ENCODE results near the gene SMIM13.

SMIM13 gene

GRCh38 chr6:11092668-11093375, 812 bp upstream of the SMIM13 start:
- no peaks in the 10 kb centered on the region for H3K27me3 Mint-ChIP-seq
- H3K4me3 Mint-ChIP-seq: peak overlapping the region; percentile 94
- H3K27ac Mint-ChIP-seq: peak overlapping the region; percentile 95
- peaks cover 11% of the 10 kb centered on the region for H3K36me3 Mint-ChIP-seq (ENCODE audit: low read depth)
- peaks cover 34% of the 10 kb centered on the region for H3K4me1 Mint-ChIP-seq (ENCODE audit: low read depth)
- intact Hi-C loops (cut with micrococcal nuclease): no loop called here
- H3K9me3 Mint-ChIP-seq: no peaks in the 10 kb centered on the region

DNA sequence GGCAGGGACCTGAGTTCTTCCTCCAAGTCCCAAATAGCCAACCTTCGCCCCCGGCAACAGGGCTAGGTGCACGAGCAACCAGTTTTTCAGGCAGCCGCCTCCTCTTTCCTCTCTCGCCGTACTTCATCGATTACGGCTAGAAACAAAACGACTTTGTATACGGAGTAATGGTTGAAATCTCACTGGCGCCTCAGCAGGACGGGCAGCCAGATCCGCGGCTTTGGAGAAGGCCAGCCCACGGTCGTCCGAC, 333 bp upstream of the SMIM13 start:
- H3K27ac Mint-ChIP-seq: peak overlapping the region; percentile 95
- peak overlapping the region; percentile 94 for H3K4me3 Mint-ChIP-seq
- no peaks in the 10 kb centered on the region for H3K27me3 Mint-ChIP-seq
- intact Hi-C loops (cut with micrococcal nuclease): no loop called here
- peaks cover 39% of the 10 kb centered on the region for H3K4me1 Mint-ChIP-seq (ENCODE audit: low read depth)
- peaks cover 11% of the 10 kb centered on the region for H3K36me3 Mint-ChIP-seq (ENCODE audit: low read depth)
- H3K9me3 Mint-ChIP-seq: no peaks in the 10 kb centered on the region

DNA sequence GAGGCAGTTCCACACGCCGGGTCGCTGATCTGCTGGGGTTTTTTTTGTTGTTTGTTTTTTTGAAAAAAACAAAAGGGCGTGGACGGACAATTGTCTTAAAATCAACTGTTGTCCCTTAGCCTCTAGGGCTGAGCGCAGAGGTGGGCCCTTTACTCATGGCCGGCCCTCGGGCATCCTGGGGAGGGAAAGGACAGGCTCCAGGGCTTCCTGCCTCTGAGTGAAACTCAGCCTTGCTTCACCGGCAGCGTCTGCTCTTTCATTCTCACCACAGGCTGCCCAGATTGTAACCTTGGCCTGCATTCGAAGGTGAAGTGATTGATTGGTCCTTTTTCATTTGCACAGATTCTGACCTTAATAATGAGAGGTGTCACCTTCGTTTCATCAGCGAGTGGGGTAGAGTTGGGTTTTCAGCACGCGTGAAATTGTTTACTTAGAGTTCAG, 797 bp downstream of the SMIM13 start:
- peak overlapping the region; percentile 95 for H3K27ac Mint-ChIP-seq
- H3K36me3 Mint-ChIP-seq (ENCODE audit: low read depth): peaks cover 11% of the 10 kb centered on the region
- H3K4me1 Mint-ChIP-seq (ENCODE audit: low read depth): peaks cover 40% of the 10 kb centered on the region
- peak overlapping the region; percentile 94 for H3K4me3 Mint-ChIP-seq
- H3K9me3 Mint-ChIP-seq: no peaks in the 10 kb centered on the region
- H3K27me3 Mint-ChIP-seq: no peaks in the 10 kb centered on the region
- intact Hi-C loops (cut with micrococcal nuclease): no loop called here

- Mint-ChIP-seq H3K9me3 (no peaks in the 10 kb centered on the region), H3K27ac (peak overlapping the region; percentile 95)
Observed at GRCh38 chr6:11094941-11095340, 1.3 kb downstream of the SMIM13 start.

GRCh38 chr6:11096109-11096508, 2.5 kb downstream of the SMIM13 start:
- no peaks in the 10 kb centered on the region for H3K9me3 Mint-ChIP-seq
- no peak overlapping the region for H3K4me3 Mint-ChIP-seq
- intact Hi-C loops (cut with micrococcal nuclease): no loop called here
- H3K27me3 Mint-ChIP-seq: no peaks in the 10 kb centered on the region
- H3K36me3 Mint-ChIP-seq (ENCODE audit: low read depth): peaks cover 16% of the 10 kb centered on the region
- no peak overlapping the region for H3K27ac Mint-ChIP-seq
- peaks cover 38% of the 10 kb centered on the region for H3K4me1 Mint-ChIP-seq (ENCODE audit: low read depth)

More at GRCh38 chr6:11094941-11095340, 1.3 kb downstream of the SMIM13 start:
- intact Hi-C loops (cut with micrococcal nuclease): no loop called here
- Mint-ChIP-seq H3K4me1 (ENCODE audit: low read depth) (peaks cover 40% of the 10 kb centered on the region), H3K36me3 (ENCODE audit: low read depth) (peaks cover 11% of the 10 kb centered on the region), H3K4me3 (peak overlapping the region; percentile 94), H3K27me3 (no peaks in the 10 kb centered on the region)

DNA sequence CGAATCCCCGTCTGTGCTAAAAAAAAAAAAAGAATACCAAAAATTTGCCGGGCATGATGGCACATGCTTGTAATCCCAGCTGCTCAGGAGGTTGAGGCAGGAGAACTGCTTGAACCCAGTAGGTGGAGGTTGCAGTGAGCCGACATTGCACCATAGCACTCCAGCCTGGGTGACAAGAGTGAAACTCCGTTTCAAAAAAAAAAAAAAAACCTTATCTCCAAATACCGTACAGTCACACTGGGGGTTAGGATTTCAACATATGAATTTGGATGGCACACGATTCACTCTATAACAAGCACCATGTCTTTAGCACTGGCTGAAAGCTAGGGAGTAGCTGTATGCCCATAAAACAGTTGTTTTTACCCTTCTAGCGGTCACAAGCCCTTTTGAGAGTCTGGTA, 3.8 kb downstream of the SMIM13 start:
- Mint-ChIP-seq H3K27me3 (no peaks in the 10 kb centered on the region), H3K36me3 (ENCODE audit: low read depth) (peaks cover 16% of the 10 kb centered on the region), H3K9me3 (no peaks in the 10 kb centered on the region), H3K4me3 (no peak overlapping the region), H3K4me1 (ENCODE audit: low read depth) (peaks cover 34% of the 10 kb centered on the region), H3K27ac (no peak overlapping the region)
- intact Hi-C loops (cut with micrococcal nuclease): no loop called here

- H3K9me3 Mint-ChIP-seq: no peaks in the 10 kb centered on the region
- peaks cover 30% of the 10 kb centered on the region for H3K4me1 Mint-ChIP-seq (ENCODE audit: low read depth)
- H3K4me3 Mint-ChIP-seq: no peak overlapping the region
- intact Hi-C loops (cut with micrococcal nuclease): no loop called here
- no peaks in the 10 kb centered on the region for H3K27me3 Mint-ChIP-seq
- H3K27ac Mint-ChIP-seq: no peak overlapping the region
- H3K36me3 Mint-ChIP-seq (ENCODE audit: low read depth): peaks cover 16% of the 10 kb centered on the region
Observed at GRCh38 chr6:11098004-11098403, 4.4 kb downstream of the SMIM13 start.

- peaks cover 9% of the 10 kb centered on the region for H3K36me3 Mint-ChIP-seq (ENCODE audit: low read depth)
- peaks cover 7% of the 10 kb centered on the region for H3K9me3 Mint-ChIP-seq
- no peak overlapping the region for H3K4me3 Mint-ChIP-seq
- H3K27ac Mint-ChIP-seq: no peak overlapping the region
- intact Hi-C loops (cut with micrococcal nuclease): no loop called here
- H3K4me1 Mint-ChIP-seq (ENCODE audit: low read depth): peaks cover 14% of the 10 kb centered on the region
- H3K27me3 Mint-ChIP-seq: no peaks in the 10 kb centered on the region
Observed at GRCh38 chr6:11101417-11101816, 7.8 kb downstream of the SMIM13 start.

GRCh38 chr6:11103065-11103464, 9.4 kb downstream of the SMIM13 start:
- Mint-ChIP-seq H3K4me1 (ENCODE audit: low read depth) (peaks cover 10% of the 10 kb centered on the region), H3K36me3 (ENCODE audit: low read depth) (peaks cover 9% of the 10 kb centered on the region), H3K27me3 (no peaks in the 10 kb centered on the region), H3K27ac (no peak overlapping the region), H3K4me3 (no peak overlapping the region), H3K9me3 (peaks cover 7% of the 10 kb centered on the region)
- intact Hi-C loops (cut with micrococcal nuclease): no loop called here

- Mint-ChIP-seq H3K9me3 (peaks cover under 1% of the 10 kb centered on the region), H3K27ac (no peak overlapping the region), H3K4me3 (no peak overlapping the region), H3K4me1 (ENCODE audit: low read depth) (peaks cover 16% of the 10 kb centered on the region), H3K27me3 (no peaks in the 10 kb centered on the region), H3K36me3 (ENCODE audit: low read depth) (no peaks in the 10 kb centered on the region)
- intact Hi-C loops (cut with micrococcal nuclease): no loop called here
Observed at GRCh38 chr6:11108726-11109125, 15.1 kb downstream of the SMIM13 start.

DNA sequence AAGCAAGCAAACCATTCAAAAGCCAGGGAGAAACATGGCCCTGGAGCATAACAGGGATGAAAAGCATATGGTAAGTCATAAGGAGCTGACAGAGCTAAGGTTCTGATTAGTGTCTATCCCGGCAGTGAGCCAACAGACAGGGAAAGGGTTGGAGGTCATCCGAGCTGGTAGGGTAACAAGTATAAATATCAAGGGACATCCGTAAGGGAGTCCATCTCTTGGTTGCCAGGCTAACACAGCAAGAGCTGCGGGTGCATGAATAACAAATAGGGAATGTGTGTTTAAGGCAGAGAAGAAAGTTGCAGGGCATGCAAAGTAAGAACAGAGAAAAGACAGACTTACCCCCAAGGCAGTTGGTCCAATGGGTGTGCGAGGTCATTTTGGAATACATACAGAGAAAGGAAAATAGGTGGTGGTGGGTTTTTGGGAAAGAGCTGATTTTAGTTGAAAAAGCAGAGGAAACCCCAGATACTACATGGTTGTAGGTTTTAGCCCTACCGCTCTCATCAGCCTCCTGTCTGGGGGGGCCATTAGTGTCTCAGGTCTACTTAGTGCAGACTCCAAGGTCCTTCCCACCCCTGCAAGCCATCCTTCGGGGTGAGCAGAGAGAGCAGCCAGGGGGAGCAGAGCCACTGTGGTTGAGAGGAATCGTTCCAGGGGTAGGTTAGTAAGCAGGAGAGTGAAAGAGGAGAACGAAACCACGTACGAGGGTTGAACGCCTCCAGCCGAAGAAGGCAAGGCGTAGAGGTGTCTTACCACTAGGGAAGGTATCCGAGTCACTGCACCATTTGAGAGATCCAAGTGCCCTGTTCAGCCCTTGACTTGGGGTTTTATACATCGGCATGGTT, 17.5 kb downstream of the SMIM13 start, which contains the start of gene ERVFRD-1:
ERVFRD-1 (minus strand) TSS at position 805 of the 848 bp plus-strand sequence. CDS start 6,415 bp downstream, outside the sequence.
- intact Hi-C loops (cut with micrococcal nuclease): no loop called here
- Mint-ChIP-seq H3K4me1 (ENCODE audit: low read depth) (peaks cover 28% of the 10 kb centered on the region), H3K9me3 (no peaks in the 10 kb centered on the region), H3K4me3 (peak within 1 kb of the TSS; percentile 21), H3K27me3 (no peaks in the 10 kb centered on the region), H3K27ac (peak within 1 kb of the TSS; percentile 36), H3K36me3 (ENCODE audit: low read depth) (no peaks in the 10 kb centered on the region)

DNA sequence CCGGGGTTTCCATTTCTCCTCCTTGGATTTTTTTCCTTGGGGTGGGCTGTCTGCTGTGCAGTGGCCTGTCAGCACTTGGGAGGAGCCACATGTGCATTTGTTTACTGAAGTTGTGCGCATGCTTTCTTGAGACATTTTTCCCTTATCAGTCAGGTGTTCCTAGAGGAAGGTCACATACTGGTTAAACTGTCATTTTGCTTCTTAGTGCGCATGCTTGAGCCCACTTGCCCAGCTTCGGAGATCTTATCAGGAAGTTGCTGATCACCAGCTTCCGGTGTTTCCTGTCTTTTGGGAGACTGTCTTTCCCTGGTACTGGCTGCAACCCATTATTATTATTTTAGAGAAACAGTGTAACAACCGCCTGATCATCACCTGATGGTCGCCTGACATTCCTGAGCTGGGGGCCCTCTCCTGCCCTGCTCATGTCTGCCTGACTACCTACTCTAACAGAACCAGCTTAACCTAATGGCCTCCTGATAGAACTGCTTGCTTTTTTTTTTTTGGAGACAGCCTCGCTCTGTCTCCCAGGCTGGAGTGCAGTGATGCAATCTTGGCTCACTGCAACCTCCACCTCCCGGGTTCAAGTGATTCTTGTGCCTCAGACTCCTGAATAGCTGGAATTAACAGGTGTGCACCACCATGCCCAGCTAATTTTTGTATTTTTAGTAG, 18.3 kb downstream of the SMIM13 start:
- Mint-ChIP-seq H3K4me3 (peak overlapping the region; percentile 21), H3K4me1 (ENCODE audit: low read depth) (peaks cover 29% of the 10 kb centered on the region), H3K27me3 (no peaks in the 10 kb centered on the region), H3K27ac (peak overlapping the region; percentile 36), H3K36me3 (ENCODE audit: low read depth) (no peaks in the 10 kb centered on the region), H3K9me3 (no peaks in the 10 kb centered on the region)
- intact Hi-C loops (cut with micrococcal nuclease): no loop called here

DNA sequence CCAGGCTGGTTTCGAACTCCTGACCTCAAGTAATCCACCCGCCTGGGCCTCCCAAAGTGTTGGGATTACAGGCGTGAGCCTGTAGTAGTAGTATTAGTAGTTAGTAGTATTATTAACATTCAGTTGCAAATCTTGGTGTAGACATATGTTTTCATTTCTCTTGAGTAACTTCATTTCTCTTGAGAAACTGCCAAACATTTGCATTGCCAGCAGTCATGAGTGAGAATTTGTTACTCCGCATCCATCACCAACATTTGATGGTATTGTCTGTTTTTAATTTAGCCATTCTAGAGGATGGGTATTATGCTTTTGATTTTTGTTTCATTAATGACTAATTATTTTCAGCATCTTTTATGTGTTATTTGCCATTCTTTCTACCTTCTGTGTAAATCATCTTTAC, 19.4 kb downstream of the SMIM13 start:
- no peaks in the 10 kb centered on the region for H3K9me3 Mint-ChIP-seq
- no peaks in the 10 kb centered on the region for H3K36me3 Mint-ChIP-seq (ENCODE audit: low read depth)
- no peak overlapping the region for H3K4me3 Mint-ChIP-seq
- H3K27ac Mint-ChIP-seq: no peak overlapping the region
- H3K4me1 Mint-ChIP-seq (ENCODE audit: low read depth): peaks cover 29% of the 10 kb centered on the region
- intact Hi-C loops (cut with micrococcal nuclease): no loop called here
- no peaks in the 10 kb centered on the region for H3K27me3 Mint-ChIP-seq
